ENCODE data around the gene SEC23A.

GRCh38 chr14:38989922-38990546, 113.0 kb downstream of the SEC23A start:
- TF ChIP-seq EZH2 (IDR thresholded peaks at IDR 0.05; ENCODE audit: insufficient read depth, poor library complexity, severe bottlenecking) (no peak), EZH2phosphoT487 (IDR thresholded peaks at IDR 0.05; ENCODE audit: insufficient read depth, low read depth) (no peak)

Measured in GM23248 (cell line).